Subcutaneous adipose tissue (tissue), 4 donors: ENCODE data around the gene LENG8. TPM values are rescaled to one million over a fixed set of nuclear protein-coding genes. Genes with fewer than 3 reads are reported as not detected.

Experiments used
- CTCF ChIP-seq: fragments of 450-650 bp; IDR thresholded peaks from one replicate; pipeline ENCODE4 v1.5.1; 2016; ENCODE audit warnings: low read depth, mild to moderate bottlenecking, control low read depth, antibody characterized with exemption, moderate library complexity
- total RNA-seq, 4 donors: library from RNA; depleted of rRNA; stranded (reverse); fragments of >200 nt; gene quantifications; one replicate each; pipeline ENCODE4 v1.1.0, GENCODE V29; 2016

LENG8 gene
- total RNA-seq, 4 donors from 2014 or later = 55.1 to 233 (median 69.4) TPM

- TF ChIP-seq CTCF = no peak
Observed at GRCh38 chr19:54459282-54460229, 10.6 kb downstream of the LENG8 start.

DNA sequence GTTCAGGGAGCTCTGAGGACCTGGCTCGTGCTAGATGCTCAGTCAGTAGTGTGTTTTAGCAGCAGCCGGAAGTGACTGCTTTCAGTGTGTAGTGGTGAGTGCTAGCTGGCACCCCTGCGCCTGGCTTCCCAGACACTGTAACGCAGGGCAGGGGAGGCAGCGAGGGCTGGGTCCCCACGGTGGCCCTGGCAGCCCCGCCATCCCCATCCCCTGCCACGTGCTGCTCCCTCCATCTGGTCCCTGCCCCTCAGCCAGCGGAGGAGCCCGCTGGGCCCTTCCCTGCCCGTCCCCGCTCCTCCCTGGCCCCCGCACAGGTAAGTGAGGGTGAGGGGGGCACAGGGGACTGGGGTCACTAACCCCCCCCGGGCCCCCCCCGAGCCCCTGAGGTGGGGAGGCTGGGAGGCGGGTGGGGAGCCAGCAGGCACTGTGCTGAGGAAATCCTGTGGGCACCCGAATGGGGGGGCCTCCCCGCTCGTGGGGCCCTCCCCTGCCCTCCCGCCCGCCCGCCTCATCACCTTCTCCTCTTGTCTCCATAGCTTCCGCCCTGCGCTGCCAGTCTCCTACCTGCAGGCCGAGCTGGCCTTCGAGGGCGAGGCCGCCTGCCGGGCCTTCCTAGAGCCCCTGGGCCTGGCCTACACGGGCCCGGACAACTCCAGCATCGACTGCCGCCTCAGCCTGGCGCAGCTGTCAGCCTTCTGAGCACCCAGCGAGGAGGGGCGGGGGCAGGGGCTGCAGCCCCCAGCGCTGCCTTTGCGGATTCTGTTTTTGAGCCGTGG lies 11.4 kb downstream of the LENG8 start:
- TF ChIP-seq CTCF = no peak

GRCh38 chr19:54461210-54461609 lies 12.2 kb downstream of the LENG8 start:
- TF ChIP-seq CTCF = no peak

GRCh38 chr19:54461613-54462012 lies 12.6 kb downstream of the LENG8 start:
- TF ChIP-seq CTCF = no peak

DNA sequence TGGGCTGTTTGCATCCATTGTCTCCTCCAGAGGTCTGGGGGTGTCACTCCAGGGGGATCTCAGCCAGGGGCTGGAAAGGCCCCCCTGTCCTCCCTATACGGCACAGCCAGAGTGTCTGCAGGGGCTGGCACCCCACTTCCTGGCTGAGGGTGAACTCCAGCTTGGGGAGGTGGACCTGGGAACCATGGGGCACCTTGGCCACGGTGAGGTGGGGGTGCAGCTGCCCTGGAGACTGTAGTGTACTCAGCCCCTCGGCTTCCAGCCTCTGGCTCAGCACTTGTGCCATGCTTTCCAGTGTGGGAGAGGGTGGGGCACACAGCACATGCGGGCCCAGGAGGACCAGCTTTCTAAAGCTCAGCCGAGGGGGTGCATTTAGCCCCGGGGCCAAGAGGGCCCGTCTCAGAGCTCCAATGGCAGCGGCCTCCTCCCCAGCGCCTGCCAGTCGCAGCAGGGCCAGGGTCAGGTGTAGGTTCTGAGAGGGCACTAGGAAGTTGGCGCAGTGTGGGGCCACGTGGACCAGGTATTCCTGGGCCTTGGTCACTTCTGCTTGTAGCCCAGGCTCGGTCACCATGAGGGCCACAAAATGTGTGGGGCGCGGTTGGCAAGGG lies 13.2 kb downstream of the LENG8 start:
- TF ChIP-seq CTCF = no peak

DNA sequence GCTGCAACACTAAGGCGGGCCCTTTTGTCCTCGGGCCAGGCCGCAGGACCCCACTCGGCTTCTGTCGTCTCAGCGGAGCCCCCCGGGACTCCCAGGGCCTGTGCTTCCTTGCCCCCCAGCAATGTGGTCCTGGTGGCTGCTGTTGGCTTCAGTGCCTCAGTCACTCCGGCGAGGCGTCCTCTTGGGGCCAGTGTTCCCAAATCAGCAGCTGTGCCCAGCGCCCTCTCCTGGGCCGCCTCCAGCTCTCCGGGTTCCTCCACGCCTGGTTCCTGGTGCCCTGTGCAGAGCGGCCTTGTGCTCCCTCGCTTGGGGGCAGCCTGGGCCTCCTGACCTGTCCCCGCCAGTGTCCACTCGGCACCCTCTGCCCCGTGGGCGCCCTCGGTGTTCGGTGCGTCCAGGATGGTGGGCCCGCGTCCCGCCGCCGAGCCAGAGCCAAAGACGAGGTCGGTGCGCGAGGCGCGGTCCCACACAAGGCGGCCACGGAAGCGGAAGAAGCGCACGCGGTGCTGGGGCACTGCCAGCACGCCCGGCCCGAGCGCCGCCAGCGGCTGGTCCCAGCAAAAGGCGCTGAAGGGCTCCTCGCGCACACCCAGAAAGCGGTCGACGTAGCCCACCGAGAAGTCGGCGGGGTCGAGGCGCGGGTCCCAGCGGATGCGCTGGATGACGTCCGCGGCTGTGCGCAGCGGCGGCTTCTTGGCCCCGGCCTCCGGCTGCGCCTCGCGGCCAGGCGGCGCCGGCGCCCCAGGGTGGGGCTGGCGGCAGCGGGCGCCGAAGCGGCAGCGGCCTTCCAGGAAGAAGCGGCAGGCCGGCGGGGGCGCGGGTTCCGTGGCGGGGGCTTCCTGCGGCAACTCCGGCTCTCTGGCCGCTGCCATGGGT lies 13.9 kb downstream of the LENG8 start:
- TF ChIP-seq CTCF = no peak
